HG02884 (cell line): ENCODE results near the gene DNMT3L.
"Not testable (repeated sequence)": the region's sequence is repeated elsewhere in the genome, so short reads cannot be mapped to it uniquely, and the experiment has no call there.

Experiments
- ATAC-seq: cut with Tn5 transposase; IDR thresholded peaks from one replicate; pipeline ENCODE4 v1.9.1; 2021; ENCODE audit warnings: mild to moderate bottlenecking, moderate library complexity; ENCODE audit not compliant: unreplicated experiment

Gene DNMT3L

DNA sequence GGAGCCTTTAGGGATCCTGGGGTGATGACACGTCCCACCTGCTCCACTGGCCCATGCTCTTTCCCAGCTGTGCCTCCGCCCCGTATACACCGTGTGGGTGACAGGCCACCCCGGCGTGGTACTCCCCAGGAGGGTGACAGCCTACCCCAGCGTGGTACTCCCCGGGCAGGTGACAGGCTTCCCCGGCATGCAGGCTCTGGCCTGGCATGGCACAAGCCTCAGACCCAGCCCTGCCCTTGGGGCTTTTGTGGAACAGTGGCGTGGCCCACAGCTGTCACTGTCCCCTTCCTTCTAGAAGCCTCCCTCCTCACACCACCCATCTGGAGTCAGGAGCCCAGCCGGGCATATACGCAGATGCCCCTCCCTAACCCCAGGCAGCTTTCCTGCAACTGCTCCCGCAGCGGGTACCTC lies 33.5 kb upstream of the DNMT3L start:
- no peak for ATAC-seq

DNA sequence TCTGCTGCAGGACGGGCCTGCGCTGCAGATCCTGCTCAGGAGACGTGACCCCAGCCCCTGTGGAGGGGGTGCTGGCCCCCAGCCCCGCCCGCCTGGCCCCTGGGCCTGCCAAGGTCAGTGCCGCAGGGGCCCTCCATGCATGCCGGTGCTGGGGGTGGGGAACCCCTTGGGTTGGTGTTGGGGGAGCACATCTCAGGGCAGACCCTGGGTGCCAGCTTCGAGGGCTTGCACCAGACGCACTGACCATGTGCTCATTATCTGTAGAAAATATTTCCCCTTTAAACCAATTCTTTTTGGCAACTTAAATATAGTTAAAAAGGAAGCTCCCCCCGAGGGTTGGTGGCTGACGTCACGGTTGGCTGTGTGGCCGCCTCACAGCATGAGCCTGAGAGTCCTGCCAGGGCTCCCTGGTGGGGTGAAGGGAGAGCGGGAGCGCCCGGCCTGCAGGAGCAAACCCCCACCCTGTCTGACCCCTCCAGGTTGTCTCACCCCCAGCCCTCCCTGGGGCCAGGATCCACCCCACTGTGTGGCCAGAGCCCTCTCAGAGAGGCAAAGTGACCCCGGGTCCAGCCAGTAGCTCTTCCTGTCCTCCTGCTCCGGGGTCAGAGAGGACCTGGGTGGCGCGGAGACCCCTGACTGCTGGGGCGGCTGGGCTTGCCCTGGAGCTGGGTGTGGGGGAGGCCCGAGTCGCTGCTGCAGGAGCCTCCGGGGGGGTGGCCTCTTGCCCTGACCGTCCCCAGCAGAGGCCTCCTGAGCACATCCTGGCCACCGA lies 32.9 kb upstream of the DNMT3L start:
- ATAC-seq = no peak

DNA sequence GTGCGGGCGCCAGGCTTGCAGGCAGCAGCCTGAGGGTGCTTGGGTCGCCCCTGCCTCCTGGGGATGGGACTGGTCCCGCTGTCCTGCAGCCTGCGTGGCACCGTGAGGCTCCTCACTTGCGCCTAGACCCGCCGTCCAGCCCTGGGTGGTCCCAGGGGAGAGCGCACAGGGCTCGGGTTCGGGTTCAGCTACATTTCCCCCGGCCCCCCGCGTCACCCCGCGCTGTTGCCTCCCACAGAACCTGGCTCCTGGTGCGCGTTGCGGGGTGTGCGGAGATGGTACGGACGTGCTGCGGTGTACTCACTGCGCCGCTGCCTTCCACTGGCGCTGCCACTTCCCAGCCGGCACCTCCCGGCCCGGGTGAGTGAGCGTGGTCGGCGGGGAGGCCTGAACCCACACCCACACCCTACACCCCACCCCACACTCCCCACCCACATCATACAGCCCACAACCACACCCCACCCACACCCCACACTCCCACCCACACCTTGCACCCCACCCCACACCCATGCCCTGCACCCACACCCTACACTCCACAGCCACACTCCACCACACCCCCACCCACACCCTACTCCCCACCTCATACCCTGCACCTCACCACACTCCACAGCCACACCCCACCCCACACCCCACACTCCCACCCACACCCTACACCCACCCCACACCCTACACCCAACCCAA lies 32.0 kb upstream of the DNMT3L start:
- no peak for ATAC-seq

DNA sequence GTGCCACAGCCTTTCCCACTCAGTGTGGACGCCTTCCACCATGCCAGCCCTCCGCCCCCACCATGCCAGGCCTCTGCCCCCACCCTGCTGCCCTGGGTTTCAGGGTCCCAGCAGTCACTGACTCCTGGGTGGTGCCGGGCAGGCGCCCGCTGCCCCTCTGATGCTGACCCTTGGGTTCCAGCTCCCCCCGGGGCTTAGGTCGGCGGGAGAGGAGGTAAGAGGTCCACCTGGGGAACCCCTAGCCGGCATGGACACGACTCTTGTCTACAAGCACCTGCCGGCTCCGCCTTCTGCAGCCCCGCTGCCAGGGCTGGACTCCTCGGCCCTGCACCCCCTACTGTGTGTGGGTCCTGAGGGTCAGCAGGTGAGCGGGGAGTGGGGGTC lies 31.1 kb upstream of the DNMT3L start:
- ATAC-seq = no peak

DNA sequence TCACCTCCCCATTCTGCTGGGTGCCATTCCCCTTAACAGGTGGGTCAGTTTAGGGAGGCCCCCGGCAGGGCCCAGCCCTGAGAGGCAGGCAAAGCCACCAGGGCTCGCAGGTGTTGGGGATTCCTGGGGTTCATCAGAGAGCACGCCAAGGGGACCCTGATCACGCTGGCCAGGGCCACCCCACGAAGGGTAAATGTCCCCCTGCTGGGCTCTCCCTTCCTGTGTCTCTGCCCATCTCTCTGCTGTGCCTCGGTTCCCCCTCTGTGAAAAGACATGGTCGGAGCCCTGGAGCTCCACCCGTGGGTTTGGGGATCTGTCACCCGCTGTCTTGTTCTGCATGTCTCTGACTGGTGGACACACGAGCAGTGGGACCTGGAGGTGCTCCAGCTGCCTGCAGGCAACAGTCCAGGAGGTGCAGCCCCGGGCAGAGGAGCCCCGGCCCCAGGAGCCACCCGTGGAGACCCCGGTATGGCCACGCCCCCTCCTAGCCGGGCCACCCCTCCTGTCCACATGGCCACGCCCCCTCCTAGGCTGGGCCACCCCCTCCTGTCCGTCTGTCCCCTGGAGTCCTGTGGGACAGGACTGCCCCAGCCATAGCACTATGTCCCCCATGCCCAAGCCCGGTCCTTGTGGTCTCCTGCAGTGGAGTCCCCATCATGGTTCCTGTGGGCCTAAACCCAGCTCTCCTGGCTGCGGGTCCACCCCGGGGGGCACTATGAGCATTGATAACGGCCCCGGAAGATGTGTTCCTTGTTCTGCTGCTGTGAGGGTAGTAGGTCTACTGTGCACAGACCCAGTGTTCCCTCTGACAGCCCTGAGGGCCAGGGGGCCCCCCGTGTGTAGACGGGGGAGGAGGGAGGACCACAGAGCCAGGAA lies 30.5 kb upstream of the DNMT3L start:
- no peak for ATAC-seq

DNA sequence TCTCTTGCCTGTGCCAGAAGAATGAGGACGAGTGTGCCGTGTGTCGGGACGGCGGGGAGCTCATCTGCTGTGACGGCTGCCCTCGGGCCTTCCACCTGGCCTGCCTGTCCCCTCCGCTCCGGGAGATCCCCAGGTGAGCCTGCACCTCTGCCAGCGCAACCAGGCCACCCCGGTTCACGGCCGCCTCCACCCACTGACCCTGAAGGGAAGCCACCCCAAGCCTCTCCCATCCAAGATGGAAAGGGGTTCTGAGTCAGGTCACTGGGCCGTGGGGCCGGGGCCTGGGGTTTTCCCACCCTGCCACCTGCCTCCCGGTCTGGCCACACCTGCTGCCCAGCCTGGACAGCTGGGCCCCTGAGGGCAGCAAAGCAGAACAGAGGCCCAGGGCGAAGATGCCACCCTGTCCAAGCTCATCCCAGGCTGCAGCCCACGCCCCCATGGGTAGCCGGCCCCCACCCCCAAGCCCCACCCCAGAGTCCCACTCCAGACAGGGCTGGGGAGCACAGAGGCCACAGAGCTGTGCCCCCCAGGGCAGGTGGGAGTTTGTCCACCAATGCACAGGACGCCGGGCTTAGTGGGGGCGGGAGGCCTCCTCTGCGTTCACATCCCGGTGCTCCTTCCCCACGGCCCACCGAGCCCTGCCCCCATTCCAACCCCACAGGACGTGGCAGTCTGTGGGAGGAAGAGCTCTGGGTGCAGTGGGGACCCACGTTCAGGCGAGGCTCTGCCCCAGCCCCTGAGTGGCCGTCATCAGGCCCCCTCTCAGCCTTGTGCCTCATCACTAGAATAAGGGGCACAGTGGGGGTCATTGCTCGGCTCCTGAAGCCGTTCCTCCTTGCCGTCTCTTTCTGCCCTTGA lies 29.6 kb upstream of the DNMT3L start:
- no peak for ATAC-seq

DNA sequence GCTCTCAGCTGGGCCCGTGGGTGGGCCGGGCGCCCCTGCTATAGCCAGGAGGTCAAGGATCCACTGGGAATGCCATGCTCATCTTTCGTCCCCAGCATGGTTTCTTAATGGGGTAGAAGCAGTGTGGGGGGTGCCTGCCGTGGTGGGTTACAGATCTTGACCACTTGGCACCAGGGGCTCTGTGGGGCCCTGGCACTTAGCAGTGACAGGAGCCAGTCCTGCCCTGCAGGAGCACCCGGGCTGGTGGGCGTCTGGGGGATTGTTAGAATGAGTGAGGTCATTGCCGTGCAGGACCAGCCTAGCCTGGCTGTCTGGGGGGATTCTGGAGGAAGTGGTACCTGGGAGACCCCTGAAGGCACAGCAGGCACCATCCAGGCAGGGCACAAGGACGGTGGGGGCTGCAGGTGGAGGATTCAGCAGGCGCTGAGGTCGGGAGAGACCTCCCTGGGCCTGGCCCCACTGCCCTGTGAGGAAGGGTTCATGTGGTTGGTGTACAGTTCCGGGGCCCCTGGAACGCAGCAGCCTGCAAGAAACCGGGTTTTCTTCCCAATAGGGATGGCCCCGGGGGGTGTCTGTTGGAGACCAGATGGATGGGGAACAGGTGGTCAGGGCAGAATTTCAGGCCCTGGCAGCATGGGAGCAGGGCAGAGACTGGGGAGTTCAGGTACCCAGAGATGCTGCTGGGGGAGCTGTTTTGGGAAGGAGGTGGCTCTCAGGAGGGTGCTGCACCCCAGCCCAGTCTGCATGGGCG lies 28.8 kb upstream of the DNMT3L start:
- no peak for ATAC-seq

DNA sequence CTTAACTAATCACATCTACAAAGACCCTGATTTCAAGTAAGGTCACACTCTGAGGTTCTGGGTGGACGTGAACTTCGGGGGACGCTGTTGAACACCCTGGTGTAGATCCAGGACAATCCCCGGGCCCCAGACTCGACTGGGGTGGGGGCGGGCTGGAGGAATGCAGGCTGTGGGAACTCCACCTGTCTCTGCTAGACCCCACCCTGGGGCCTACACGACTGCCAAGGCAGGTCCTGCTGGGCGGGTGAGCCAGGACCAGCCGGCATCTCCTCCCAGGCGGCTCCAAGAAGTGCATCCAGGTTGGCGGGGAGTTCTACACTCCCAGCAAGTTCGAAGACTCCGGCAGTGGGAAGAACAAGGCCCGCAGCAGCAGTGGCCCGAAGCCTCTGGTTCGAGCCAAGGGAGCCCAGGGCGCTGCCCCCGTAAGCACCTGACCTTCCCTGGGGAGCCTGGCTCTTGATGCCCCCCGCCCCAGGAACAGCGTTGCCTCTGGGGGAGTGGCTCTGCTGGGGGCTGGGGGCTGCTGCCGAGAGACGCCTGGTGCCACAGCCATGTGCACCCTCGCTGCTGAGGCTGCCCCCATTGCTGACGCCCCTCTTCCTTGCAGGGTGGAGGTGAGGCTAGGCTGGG lies 27.8 kb upstream of the DNMT3L start:
- ATAC-seq = no peak

DNA sequence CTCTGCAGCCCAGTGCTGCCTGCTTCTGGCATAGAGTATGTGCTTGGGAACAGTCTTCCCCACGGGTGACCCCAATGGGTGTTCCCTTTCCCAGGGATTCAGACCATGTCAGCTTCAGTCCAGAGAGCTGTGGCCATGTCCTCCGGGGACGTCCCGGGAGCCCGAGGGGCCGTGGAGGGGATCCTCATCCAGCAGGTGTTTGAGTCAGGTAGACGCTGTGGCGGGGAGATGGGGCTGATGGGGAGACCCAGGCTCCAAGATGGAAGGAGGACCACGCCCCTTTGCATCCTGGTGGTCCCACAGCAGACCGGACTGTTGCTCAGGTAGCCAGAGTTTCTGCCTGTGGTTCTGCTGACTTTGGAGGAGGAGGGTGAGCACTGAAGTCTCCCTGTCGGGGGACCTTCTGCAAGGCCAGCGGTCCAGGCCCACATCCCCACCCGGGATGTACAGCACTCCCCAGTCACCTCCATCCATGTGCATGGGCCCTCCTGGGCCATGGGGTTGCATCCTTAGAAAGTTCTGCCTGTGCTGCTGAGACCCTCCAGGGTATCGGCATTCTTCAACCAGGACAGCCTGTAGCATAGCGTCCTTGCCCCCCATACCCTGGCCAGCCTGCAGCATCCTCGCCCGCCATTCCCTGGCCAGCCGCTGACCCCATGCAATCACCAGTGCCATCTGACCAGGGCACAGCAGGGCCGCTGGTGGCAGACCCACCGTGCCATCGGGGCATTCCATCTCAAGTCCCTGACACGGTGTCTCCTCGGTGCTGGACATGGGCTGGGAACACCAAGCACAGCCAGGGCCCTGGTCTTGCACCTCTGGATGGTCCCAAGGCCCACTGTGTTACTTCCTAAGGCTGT lies 26.8 kb upstream of the DNMT3L start:
- no peak for ATAC-seq

DNA sequence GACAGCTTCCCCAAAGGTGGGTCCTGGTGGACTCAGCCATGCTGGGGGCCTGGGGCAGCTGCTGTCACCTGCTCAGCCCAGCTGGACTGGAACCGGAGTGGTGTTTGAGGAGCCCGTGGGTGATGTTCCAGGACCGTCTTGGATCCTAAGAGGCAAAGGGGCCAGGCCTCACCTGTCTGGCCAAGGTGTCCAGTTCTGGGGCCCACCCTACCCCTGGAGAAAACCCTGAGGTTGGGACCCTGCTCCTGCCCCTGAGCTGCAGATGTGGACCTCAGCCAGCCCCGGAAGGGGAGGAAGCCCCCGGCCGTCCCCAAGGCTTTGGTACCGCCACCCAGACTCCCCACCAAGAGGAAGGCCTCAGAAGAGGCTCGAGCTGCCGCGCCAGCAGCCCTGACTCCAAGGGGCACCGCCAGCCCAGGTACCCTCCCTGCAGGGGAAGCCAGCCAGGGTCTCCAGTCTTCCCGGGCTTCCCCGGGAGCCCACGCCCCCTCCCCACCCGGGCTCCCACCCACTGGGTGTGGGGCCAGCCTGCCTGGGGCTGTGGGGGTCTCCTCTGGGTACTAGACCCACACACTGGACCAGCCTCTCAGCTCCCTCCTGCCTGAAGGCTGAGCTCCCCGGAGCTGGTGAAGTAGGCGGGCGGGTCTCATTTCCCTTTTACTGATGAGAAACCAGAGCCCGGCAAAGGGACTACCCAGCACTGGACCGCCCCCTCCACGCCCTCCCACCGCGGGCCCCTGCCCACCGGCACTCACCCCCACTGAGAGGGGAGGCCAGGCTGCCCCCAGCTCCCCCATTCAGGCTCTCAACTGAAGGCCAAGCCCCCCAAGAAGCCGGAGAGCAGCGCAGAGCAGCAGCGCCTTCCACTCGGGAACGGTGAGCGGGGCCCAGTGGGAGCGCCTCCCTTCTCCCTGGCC lies 25.3 kb upstream of the DNMT3L start:
- no peak for ATAC-seq

DNA sequence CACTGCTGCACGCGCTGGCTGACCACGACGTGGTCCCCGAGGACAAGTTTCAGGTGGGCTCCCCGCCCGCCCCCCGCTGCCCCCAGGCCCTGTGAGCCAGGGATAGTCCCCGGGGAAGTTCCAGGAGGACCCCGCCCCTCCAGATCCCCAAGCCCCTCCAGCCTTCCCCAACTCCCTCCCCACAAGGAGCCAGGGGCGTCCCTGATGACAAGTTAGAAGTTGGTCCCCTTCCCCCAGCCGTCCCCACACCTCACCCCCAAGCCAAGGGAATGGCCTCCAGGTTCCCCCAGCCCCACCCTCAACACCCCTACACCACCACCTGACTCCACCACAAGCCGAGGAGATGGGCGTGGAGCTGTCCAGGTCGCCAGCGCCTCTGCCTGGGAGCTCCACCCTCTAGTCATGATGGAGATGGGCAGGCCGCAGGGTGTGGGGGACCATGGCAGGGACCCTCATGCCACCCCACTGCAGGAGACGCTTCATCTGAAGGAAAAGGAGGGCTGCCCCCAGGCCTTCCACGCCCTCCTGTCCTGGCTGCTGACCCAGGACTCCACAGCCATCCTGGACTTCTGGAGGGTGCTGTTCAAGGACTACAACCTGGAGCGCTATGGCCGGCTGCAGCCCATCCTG lies 24.5 kb upstream of the DNMT3L start:
- ATAC-seq = no peak

DNA sequence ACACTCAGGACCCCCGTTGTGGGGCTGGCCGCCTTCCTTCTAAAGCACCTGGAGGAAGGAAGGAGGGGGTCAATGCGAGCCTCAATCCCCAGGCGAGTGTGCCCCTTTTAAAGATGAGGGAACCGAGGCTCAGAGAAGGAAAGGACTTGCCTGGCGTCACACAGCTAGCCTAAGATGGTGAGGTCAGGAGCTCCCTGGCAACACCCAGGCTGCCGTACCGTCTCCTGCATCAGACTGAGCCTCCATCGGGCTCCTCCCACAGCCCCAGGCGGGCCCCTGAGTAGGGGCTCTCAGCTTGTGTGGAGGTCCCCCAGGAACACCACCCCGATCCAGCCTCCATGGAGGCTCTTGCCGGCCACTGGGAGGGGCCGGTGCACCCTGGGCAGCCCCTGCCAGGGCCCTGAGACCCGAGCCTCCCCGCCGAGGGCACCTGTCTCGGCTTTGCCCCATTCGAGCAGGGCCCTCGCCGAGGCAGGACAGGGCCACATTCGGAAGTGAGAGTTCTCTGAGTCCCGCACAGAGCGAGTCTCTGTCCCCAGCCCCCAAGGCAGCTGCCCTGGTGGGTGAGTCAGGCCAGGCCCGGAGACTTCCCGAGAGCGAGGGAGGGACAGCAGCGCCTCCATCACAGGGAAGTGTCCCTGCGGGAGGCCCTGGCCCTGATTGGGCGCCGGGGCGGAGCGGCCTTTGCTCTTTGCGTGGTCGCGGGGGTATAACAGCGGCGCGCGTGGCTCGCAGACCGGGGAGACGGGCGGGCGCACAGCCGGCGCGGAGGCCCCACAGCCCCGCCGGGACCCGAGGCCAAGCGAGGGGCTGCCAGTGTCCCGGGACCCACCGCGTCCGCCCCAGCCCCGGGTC lies 23.7 kb upstream of the DNMT3L start, which contains the start of gene AIRE:
Gene AIRE (plus strand): TSS at position 739 of the 855 bp plus-strand sequence. CDS start 131 bp downstream, outside the sequence.
- no peak for ATAC-seq

DNA sequence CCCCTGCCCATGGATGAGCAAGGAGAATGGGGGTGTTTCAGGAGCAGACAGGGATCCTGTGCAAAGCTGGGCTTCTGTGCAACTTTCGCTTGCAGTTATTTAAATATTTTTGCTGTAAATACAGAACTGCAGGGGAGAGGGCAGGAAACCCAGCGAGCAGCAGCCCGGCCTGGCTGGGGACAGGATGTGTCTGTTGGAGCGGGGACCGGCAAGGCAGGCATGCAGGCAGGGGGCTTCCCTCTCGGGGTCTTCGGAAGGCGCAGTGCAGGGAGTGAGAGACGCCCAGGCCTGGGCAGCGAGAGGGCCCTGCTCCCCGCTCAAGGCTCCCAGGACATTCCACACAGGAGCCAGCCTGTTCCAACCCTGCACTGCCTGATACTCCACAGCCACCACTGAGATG lies 22.3 kb upstream of the DNMT3L start:
- ATAC-seq = no peak

DNA sequence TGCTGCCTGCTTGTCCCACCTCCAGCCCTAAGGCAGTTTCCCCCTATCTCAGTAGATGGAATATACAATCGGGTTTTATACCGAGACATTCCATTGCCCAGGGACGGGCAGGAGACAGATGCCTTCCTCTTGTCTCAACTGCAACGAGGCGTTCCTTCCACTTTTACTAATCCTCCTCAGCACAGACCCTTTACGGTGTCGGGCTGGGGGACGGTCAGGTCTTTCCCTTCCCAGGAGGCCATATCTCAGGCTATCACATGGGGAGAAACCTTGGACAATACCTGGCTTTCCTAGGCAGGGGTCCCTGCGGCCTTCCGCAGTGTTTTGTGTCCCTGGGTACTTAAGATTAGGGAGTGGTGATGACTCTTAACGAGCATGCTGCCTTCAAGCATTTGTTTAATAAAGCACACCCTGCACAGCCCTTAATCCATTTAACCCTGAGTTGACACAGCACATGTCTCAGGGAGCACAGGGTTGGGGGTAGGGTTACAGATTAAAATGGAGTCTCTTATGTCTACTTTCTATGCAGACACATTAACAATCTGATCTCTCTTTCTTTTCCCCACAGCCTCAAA lies 21.6 kb upstream of the DNMT3L start:
- ATAC-seq = not testable (repeated sequence)

DNA sequence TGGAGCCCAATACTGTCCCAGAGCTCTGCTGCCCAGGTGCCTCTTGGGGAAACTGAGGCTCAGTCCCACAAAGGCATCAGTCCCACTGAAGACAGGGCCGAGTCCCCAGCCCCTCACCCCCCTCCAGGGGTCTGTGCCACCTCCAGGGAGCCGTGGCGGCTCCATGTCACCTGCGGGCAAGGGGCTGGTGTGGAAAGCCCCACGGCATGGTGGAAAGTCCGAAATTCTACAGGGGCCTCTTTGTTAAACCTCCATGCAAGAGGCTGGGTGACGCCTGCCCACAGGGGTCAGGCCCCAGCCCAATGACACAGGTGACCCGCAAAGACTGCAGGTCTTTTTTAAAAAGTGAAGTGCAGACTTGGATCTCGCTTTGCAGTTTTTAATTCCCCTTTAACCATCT lies 20.7 kb upstream of the DNMT3L start:
- ATAC-seq = no peak

DNA sequence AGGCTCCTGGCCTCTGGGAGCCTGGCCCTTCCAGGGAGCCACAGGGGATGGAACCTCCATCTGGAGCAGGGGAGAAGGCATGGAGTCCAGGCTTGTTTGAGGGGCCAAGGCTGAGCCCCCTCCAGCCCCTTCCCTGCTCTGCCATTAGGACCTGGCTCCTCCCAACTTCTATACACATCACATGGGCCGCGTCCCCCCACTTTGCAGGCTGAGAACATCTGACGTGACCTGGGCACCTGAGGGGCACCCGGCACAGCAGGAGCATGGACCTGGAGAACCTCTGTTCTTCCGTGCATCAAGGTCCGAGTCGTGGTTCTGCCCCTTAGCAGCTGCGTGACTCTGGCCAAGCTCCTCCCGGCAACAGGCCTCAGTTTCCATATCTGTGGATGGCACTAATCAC lies 20.1 kb upstream of the DNMT3L start:
- ATAC-seq = no peak
